ENCODE measurements around the gene SPATA6L. TPM values are rescaled to one million over a fixed set of nuclear protein-coding genes. Genes with fewer than 3 reads are reported as not detected.

Gene SPATA6L
- total and polyA plus RNA-seq, 2 of the 4 experiments (the other 2 are of a cell fraction) = 0.18 to 0.84 TPM

DNA sequence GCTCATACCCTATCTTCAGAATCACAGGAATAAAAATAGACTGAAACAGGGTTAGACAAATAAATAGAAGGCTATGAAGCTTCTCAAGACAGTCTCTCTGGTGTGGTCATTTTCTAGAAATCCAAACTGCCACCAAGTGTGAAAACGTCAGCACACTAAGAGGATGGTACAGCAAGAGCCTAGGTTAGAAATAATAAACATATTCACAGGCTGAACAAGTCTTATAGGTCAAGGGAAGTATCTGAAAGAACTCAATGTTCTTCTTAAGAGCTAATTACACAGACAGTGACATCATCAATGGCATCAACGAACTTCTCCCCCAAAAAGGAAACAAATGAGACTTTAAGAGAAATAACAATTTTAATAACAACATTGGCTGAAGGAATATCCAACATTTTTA lies 26.9 kb downstream of the SPATA6L start:
- Histone ChIP-seq H2AK5ac (ENCODE audit: low read depth, low read length) (no peak overlapping the region), H2BK5ac (ENCODE audit: low read depth, low read length, poor library complexity, severe bottlenecking) (no peak overlapping the region), H2BK15ac (ENCODE audit: low read depth, low read length) (no peak overlapping the region), H3K9me3 (ENCODE audit: control insufficient read depth, insufficient read depth, low read length) (no peaks in the 10 kb centered on the region), H2AFZ (replicated peaks; ENCODE audit: low read length, poor library complexity) (no peak overlapping the region), H3K36me3 (ENCODE audit: control insufficient read depth, insufficient read depth, low read length) (no peaks in the 10 kb centered on the region), H2BK120ac (ENCODE audit: low read depth, low read length) (no peak overlapping the region), H3K4me3 (ENCODE audit: insufficient read depth, low read depth, low read length) (no peak overlapping the region), H3K27me3 (ENCODE audit: control insufficient read depth, insufficient read depth, low read length) (no peaks in the 10 kb centered on the region; the same call in 1 of the 2 replicates), H4K8ac (ENCODE audit: low read depth in 2 of 2, low read length in 2 of 2) (no peak overlapping the region), H3K4me1 (ENCODE audit: control insufficient read depth, insufficient read depth, low read length) (no peaks in the 10 kb centered on the region), H2BK20ac (ENCODE audit: low read depth, low read length) (no peak overlapping the region), H3K79me1 (ENCODE audit: low read depth in 1 of 2, low read length in 2 of 2) (no peaks in the 10 kb centered on the region), H3K9ac (ENCODE audit: low read depth, low read length) (no peak overlapping the region), H4K20me1 (ENCODE audit: insufficient read depth, low read length) (no peaks in the 10 kb centered on the region), H4K5ac (ENCODE audit: low read depth, low read length) (no peak overlapping the region), H3K14ac (replicated peaks; ENCODE audit: low read depth, low read length) (no peak overlapping the region), H3K4ac (ENCODE audit: low read depth, low read length) (no peak overlapping the region), H3K18ac (ENCODE audit: low read depth, low read length) (no peak overlapping the region), H3K4me2 (ENCODE audit: low read depth, low read length) (no peak overlapping the region), H3K27ac (ENCODE audit: insufficient read depth, low read length) (no peak overlapping the region), H3K56ac (ENCODE audit: extremely low read depth, insufficient read depth, low read length) (no peak overlapping the region), H2AK9ac (replicated peaks; ENCODE audit: low read depth, low read length, poor library complexity) (no peak overlapping the region), H4K91ac (ENCODE audit: insufficient read depth, low read depth, low read length) (no peak overlapping the region), H3K9me1 (ENCODE audit: insufficient read depth, low read length) (no peaks in the 10 kb centered on the region), H3K23ac (ENCODE audit: low read depth, low read length) (no peak overlapping the region)
- BruUV-seq (replicated peaks) = no TSS peak
- dilution Hi-C loops (cut with HindIII; ENCODE audit: low sequenced_read_pairs, unreplicated experiment) = no loop called here
- intact Hi-C loops (cut with micrococcal nuclease) = loop anchor here (10.0 kb wide), 1 partner anchor 65 kb away; no protein-coding TSS in a partner anchor
- in situ Hi-C loops (cut with MboI; ENCODE audit: low sequenced_read_pairs) = no loop called here
- CTCF ChIA-PET = no interaction called here
- POLR2A ChIA-PET (ENCODE audit: unreplicated experiment) = no interaction called here
- TF ChIP-seq NFE2L2 (IDR thresholded peaks at IDR 0.05; ENCODE audit: low read depth, low read length) (no peak), CHD1 (IDR thresholded peaks at IDR 0.05; ENCODE audit: low read depth, low read length) (no peak), CEBPB (IDR thresholded peaks at IDR 0.05; ENCODE audit: low read depth, low read length) (no peak)
- ATAC-seq (ENCODE audit: low read depth) (no peak), DNase-seq (no peak)
- WGBS, 2 experiments (ENCODE audit: extremely low coverage in 2 of 2, insufficient read length in 1 of 2) = no CpG with 5 or more reads among the region's 2 CpGs
